NCI-H2029 (cell line): Measurements from ENCODE around the gene AATK.

Experiments
- DNase-seq: peaks from one replicate; lab custom pipeline; 2025; lab: John Stamatoyannopoulos, UW

AATK gene

GRCh38 chr17:81071761-81072741 is 94.0 kb downstream of the AATK start:
- no peak for DNase-seq

GRCh38 chr17:81070541-81071246 is 95.3 kb downstream of the AATK start:
- no peak for DNase-seq

GRCh38 chr17:81069135-81069645 is 96.8 kb downstream of the AATK start:
- DNase-seq = no peak

GRCh38 chr17:81068411-81069134 is 97.4 kb downstream of the AATK start:
- no peak for DNase-seq

GRCh38 chr17:81067391-81067811 is 98.6 kb downstream of the AATK start:
- no peak for DNase-seq
